A549 (cell line): ENCODE measurements around the gene TMEM88. TPM values are rescaled to one million over a fixed set of nuclear protein-coding genes. Genes with fewer than 3 reads are reported as not detected.

Source experiments
- ATAC-seq, 2 experiments: fragments of 200-7000 bp in 1 of 2; fragments of >200 bp in 1 of 2; cut with Nextera tagmentation in 1 of 2; cut with Tn5 transposase in 1 of 2; 3 replicates each; pipeline versions ENCODE4 v1.8.0 to v1.9.1; 2018 to 2020; ENCODE audit warnings: mild to moderate bottlenecking in 1 of 2, moderate library complexity in 1 of 2
- CTCF ChIA-PET: fragments of 300-600 bp; sonication (Branson Sonifier 250); formaldehyde crosslinking; extraction: SDS; loops from one replicate; lab custom pipeline; 2021; ENCODE audit warnings: antibody characterized with exemption, inconsistent platforms; lab: Yijun Ruan, JAX
- POLR2A ChIA-PET: fragments of 350-600 bp; formaldehyde crosslinking; extraction: SDS; loops from one replicate; lab custom pipeline; 2021; ENCODE audit warnings: antibody characterized with exemption, inconsistent platforms; lab: Yijun Ruan, JAX
- DNase-seq, 2 experiments: peaks; one replicate each; pipeline versions ENCODE4 v3.0.0 to v3.0.0-alpha.2; 2011 to 2016; ENCODE audit warnings: low read depth in 1 of 2, low spot score in 1 of 2
- FAIRE-seq: peaks from 2 replicates; lab custom pipeline; 2011; peaks lifted over from hg19 to GRCh38; lab: Jason Lieb, UNC
- H3K27ac ChIP-seq, 2 experiments: fragments of >200 bp; sonication (Bioruptor Twin); formaldehyde crosslinking; 3 replicates each; pipeline ENCODE4 v1.5.1; 2016 to 2017
- H3K4me1 ChIP-seq: fragments of >200 bp; sonication (Bioruptor Twin); formaldehyde crosslinking; 3 replicates; pipeline ENCODE4 v1.6.1; 2016
- H3K4me2 ChIP-seq: fragments of >200 bp; sonication (Bioruptor Twin); formaldehyde crosslinking; 3 replicates; pipeline ENCODE4 v1.6.1; 2016
- H3K4me3 ChIP-seq: fragments of >200 bp; sonication (Bioruptor Twin); formaldehyde crosslinking; 3 replicates; pipeline ENCODE4 v1.5.1; 2016
- H3K9me3 ChIP-seq: fragments of >200 bp; sonication (Bioruptor Twin); formaldehyde crosslinking; 3 replicates; pipeline ENCODE4 v1.6.1; 2016
- BHLHE40 ChIP-seq: IDR thresholded peaks from 2 replicates; pipeline ENCODE4 v1.6.1; 2012; ENCODE audit warnings: low read depth, low read length, inconsistent platforms
- CBX2 ChIP-seq: fragments of 200-600 bp; sonication (generic); IDR thresholded peaks from 2 replicates; pipeline ENCODE4 v1.6.1; 2016; ENCODE audit warnings: low read depth, mild to moderate bottlenecking, borderline replicate concordance
- CEBPB ChIP-seq, 2 experiments: fragments of >200 bp in 1 of 2; sonication (Bioruptor Twin) in 1 of 2; formaldehyde crosslinking in 1 of 2; IDR thresholded peaks; 2 replicates each; pipeline ENCODE4 v1.6.1; 2012 to 2016
- CHD2 ChIP-seq: fragments of 150-350 bp; IDR thresholded peaks from 2 replicates; pipeline ENCODE4 v1.6.1; 2014; ENCODE audit warnings: low read length; ENCODE audit not compliant: partially characterized antibody
- CHD4 ChIP-seq: fragments of 200-600 bp; sonication (generic); IDR thresholded peaks from 2 replicates; pipeline ENCODE4 v1.6.1; 2016; ENCODE audit warnings: antibody characterized with exemption, mild to moderate bottlenecking, borderline replicate concordance
- EHMT2 ChIP-seq: fragments of 200-600 bp; sonication (generic); IDR thresholded peaks from 2 replicates; pipeline ENCODE4 v1.6.1; 2016; ENCODE audit warnings: antibody characterized with exemption, low read depth, mild to moderate bottlenecking, moderate library complexity
- EP300 ChIP-seq, 2 experiments: fragments of >200 bp; sonication (Bioruptor Twin); formaldehyde crosslinking; IDR thresholded peaks; 2 replicates in 1 of 2; 3 replicates in 1 of 2; pipeline ENCODE4 v1.6.1; 2016 to 2017
- ESRRA ChIP-seq: fragments of 150-350 bp; IDR thresholded peaks from 2 replicates; pipeline ENCODE4 v1.6.1; 2014; ENCODE audit warnings: mild to moderate bottlenecking, low read length, borderline replicate concordance
- FOSB ChIP-seq: fragments of 250-450 bp; sonication (Bioruptor Pico); IDR thresholded peaks from 2 replicates; pipeline ENCODE4 v1.5.0; 2020; ENCODE audit warnings: mild to moderate bottlenecking, moderate library complexity
- FOSL2 ChIP-seq, 2 experiments: fragments of 450-650 bp in 1 of 2; fragments of >200 bp in 1 of 2; sonication (Bioruptor Twin) in 1 of 2; formaldehyde crosslinking; IDR thresholded peaks; 2 replicates each; pipeline versions ENCODE4 v1.5.0 to v1.6.1; 2016 to 2020; ENCODE audit warnings: mild to moderate bottlenecking in 1 of 2, moderate library complexity in 1 of 2
- FOXS1 ChIP-seq: fragments of 250-450 bp; sonication (Bioruptor Pico); IDR thresholded peaks from 2 replicates; pipeline ENCODE4 v1.5.0; 2020; ENCODE audit warnings: mild to moderate bottlenecking, moderate library complexity
- GATA3 ChIP-seq: IDR thresholded peaks from 2 replicates; pipeline ENCODE4 v1.6.1; 2012; ENCODE audit warnings: borderline replicate concordance
- HDAC2 ChIP-seq: fragments of 200-600 bp; sonication (generic); IDR thresholded peaks from 2 replicates; pipeline ENCODE4 v1.6.1; 2016
- HOXA7 ChIP-seq: fragments of 250-450 bp; sonication (Bioruptor Pico); IDR thresholded peaks from 2 replicates; pipeline ENCODE4 v1.5.0; 2020; ENCODE audit warnings: mild to moderate bottlenecking, moderate library complexity
- HOXB13 ChIP-seq: fragments of 250-450 bp; sonication (Bioruptor Pico); IDR thresholded peaks from 2 replicates; pipeline ENCODE4 v1.5.0; 2020; ENCODE audit warnings: low read depth, mild to moderate bottlenecking, moderate library complexity
- HOXB5 ChIP-seq: fragments of 250-450 bp; sonication (Bioruptor Pico); IDR thresholded peaks from 2 replicates; pipeline ENCODE4 v1.5.0; 2020; ENCODE audit warnings: mild to moderate bottlenecking, moderate library complexity
- JUNB ChIP-seq: fragments of >200 bp; sonication (Bioruptor Twin); formaldehyde crosslinking; IDR thresholded peaks from 2 replicates; pipeline ENCODE4 v1.6.1; 2016
- KDM1A ChIP-seq: fragments of 200-600 bp; sonication (generic); IDR thresholded peaks from 2 replicates; pipeline ENCODE4 v1.6.1; 2016; ENCODE audit warnings: low read depth, mild to moderate bottlenecking
- KDM5A ChIP-seq: fragments of 200-600 bp; sonication (generic); IDR thresholded peaks from 2 replicates; pipeline ENCODE4 v1.6.1; 2016; ENCODE audit warnings: antibody characterized with exemption, mild to moderate bottlenecking
- MAZ ChIP-seq: fragments of 150-350 bp; IDR thresholded peaks from 2 replicates; pipeline ENCODE4 v1.6.1; 2014; ENCODE audit warnings: antibody characterized with exemption, low read depth, low read length, borderline replicate concordance
- MYC ChIP-seq: IDR thresholded peaks from 2 replicates; pipeline ENCODE4 v1.6.1; 2012; ENCODE audit warnings: mild to moderate bottlenecking, inconsistent platforms, low read length, improper control_type of control experiment, borderline replicate concordance
- NFE2L2 ChIP-seq: fragments of 150-350 bp; conservative IDR thresholded peaks from 2 replicates; pipeline ENCODE4 v1.6.1; 2014; ENCODE audit warnings: low read length
- NPAS2 ChIP-seq: fragments of 250-450 bp; sonication (Bioruptor Pico); IDR thresholded peaks from 2 replicates; pipeline ENCODE4 v1.8.0; 2022; ENCODE audit warnings: mild to moderate bottlenecking, moderate library complexity, borderline replicate concordance
- NR3C1 ChIP-seq: fragments of >200 bp; sonication (Bioruptor Twin); formaldehyde crosslinking; IDR thresholded peaks from 3 replicates; pipeline ENCODE4 v1.6.1; 2017
- POLR2A ChIP-seq: IDR thresholded peaks from 2 replicates; pipeline ENCODE4 v1.6.1; 2012; ENCODE audit warnings: mild to moderate bottlenecking, low read length
- POLR2AphosphoS2 ChIP-seq: conservative IDR thresholded peaks from 2 replicates; pipeline ENCODE4 v1.6.1; 2012; ENCODE audit warnings: low read length, improper control_type of control experiment, inconsistent platforms
- RAD21 ChIP-seq, 2 experiments: fragments of >200 bp in 1 of 2; sonication (Bioruptor Twin) in 1 of 2; formaldehyde crosslinking in 1 of 2; IDR thresholded peaks in 1 of 2; conservative IDR thresholded peaks in 1 of 2; 2 replicates in 1 of 2; 3 replicates in 1 of 2; pipeline ENCODE4 v1.6.1; 2012 to 2018; ENCODE audit warnings: inconsistent platforms in 1 of 2
- RARB ChIP-seq: fragments of 250-450 bp; sonication (Bioruptor Pico); IDR thresholded peaks from 2 replicates; pipeline ENCODE4 v1.8.0; 2021; ENCODE audit warnings: mild to moderate bottlenecking, moderate library complexity
- RFX5 ChIP-seq: fragments of 450-650 bp; IDR thresholded peaks from 2 replicates; pipeline ENCODE4 v1.7.1; 2014; ENCODE audit warnings: antibody characterized with exemption, mild to moderate bottlenecking, moderate library complexity
- ZC3H11A ChIP-seq: fragments of 450-650 bp; IDR thresholded peaks from 2 replicates; pipeline ENCODE4 v1.6.1; 2014; ENCODE audit warnings: antibody characterized with exemption, mild to moderate bottlenecking
- ZFP36 ChIP-seq: fragments of 450-650 bp; IDR thresholded peaks from 2 replicates; pipeline ENCODE4 v1.6.1; 2014; ENCODE audit warnings: borderline replicate concordance; ENCODE audit not compliant: partially characterized antibody
- WGBS: methylation state at CpG from one replicate; pipeline ENCODE4 v1.1.6; 2017; ENCODE audit errors: missing lambda C conversion rate; 5-methylcytosine and 5-hydroxymethylcytosine counted together
- polyA plus RNA-seq, 4 experiments: library from polyadenylated mRNA; depleted of rRNA in 3 of 4; stranded (reverse); fragments of >200 nt; fragmentation: RNase III in 1 of 4; extraction: RNeasy Plus Mini Kit Qiagen cat#74134 plus additional on column Dnase treatment in 1 of 4; gene quantifications; 2 replicates in 3 of 4; 3 replicates in 1 of 4; pipeline ENCODE4 v1.2.3, GENCODE V29; 2011 to 2017
- TF ChIP-seq, protein P1 (sequence below): fragments of >200 bp; sonication (Bioruptor Twin); formaldehyde crosslinking; IDR thresholded peaks from 3 replicates; pipeline ENCODE4 v1.6.1; 2016
- TF ChIP-seq, protein P2 (sequence below): fragments of >200 bp; sonication (Bioruptor Twin); formaldehyde crosslinking; IDR thresholded peaks from 2 replicates; pipeline ENCODE4 v1.6.1; 2016
- TF ChIP-seq, protein P3 (sequence below): fragments of >200 bp; sonication (Bioruptor Twin); formaldehyde crosslinking; IDR thresholded peaks from 3 replicates; pipeline ENCODE4 v1.5.1; 2016
- TF ChIP-seq, protein P4 (sequence below): fragments of 150-350 bp; IDR thresholded peaks from 2 replicates; pipeline ENCODE4 v1.6.1; 2014; ENCODE audit warnings: low read depth, mild to moderate bottlenecking, low read length
- TF ChIP-seq, protein P5 (sequence below): fragments of 250-450 bp; sonication (Bioruptor Pico); IDR thresholded peaks from 2 replicates; pipeline ENCODE4 v1.5.0; 2020; ENCODE audit warnings: low read depth, mild to moderate bottlenecking, moderate library complexity

Gene TMEM88
- polyA plus RNA-seq, 2 of the 4 experiments (the other 2 are of a cell fraction): 0.17 to 0.48 TPM

DNA sequence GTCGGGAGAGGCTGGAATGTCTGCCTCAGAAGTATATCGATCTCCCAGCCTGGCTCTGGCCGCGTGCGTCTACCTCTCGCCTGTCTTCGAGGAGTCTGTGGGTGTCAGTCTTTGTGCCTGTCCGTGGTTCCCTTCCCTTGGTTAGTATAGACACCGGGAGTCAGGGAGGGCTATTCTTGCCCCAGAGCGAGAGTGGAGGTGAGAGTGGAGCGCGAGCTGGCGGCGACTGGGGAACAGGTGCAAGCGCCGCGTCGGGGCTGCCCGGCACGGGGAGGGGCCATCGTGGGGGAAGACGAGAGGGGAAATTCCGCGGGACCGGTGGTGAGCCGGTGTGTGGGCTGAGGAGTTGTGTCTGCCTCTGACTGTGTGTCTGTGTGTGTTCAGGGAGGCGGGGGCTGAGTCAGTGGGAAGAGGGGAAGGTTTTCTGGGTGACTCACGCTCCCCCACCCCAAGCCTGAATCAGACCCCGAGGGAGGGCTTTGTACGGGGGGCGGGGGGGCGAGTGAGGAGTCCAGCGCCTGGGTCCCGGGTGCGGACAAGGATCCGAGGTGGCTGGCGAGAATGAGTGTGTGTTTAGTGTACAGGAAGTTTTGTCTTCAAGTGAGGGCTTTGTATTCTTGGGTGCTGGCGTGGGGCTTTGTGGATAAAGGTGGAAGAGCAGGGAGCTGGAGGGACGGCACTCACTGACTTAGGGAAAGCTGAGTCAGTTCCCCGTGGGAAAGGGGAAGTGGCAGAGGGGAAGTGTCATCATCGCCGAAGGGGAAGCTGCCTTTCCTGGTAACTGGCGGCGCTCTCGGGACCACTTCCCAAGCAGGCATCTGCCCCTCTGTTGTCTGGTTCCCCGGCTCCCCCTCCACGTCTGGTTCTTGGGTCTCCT is 12.2 kb upstream of the TMEM88 start:
- H3K9me3 ChIP-seq: no peaks in the 10 kb centered on the region
- POLR2A ChIA-PET: interaction anchor here (0.6 to 5.7 kb wide), 9 partner anchors 8 to 156 kb away, joined by 3 to 65 read pairs (median 4); partner anchors contain the start of genes CYB5D1, KDM6B, NAA38 and TP53
- peak overlapping the region; percentile 91 for H3K4me2 ChIP-seq
- ATAC-seq (peak; percentile 15 to 31), DNase-seq (peak; percentile 78 to 90), FAIRE-seq (no peak)
- H3K27ac ChIP-seq: peak overlapping the region; percentile 96
- H3K4me3 ChIP-seq: peak overlapping the region; percentile 80
- 2% methylated on average over 32 of the region's 47 CpGs for WGBS
- CTCF ChIA-PET: interaction anchor here (0.7 to 25.1 kb wide), 11 partner anchors 1 to 215 kb away, joined by 3 to 677 read pairs (median 5); partner anchors contain the start of genes KDM6B, NAA38, TP53 and WRAP53
- H3K4me1 ChIP-seq: peaks cover 44% of the 10 kb centered on the region
- TF ChIP-seq NFE2L2 (no peak; the same call in 1 of the 2 replicates), POLR2A (no peak), NR3C1 (no peak), NPAS2 (no peak), HDAC2 (no peak), CHD4 (no peak), HOXB13 (no peak), RFX5 (no peak), FOXS1 (CRISPR knock-in tag) (no peak), FOSL2 (IDR thresholded peaks at IDR 0.05) (peak; percentile 47; the same call in 1 of the 2 replicates), FOSL2 (CRISPR knock-in tag; IDR thresholded peaks at IDR 0.05) (peak; percentile 95), FOSB (peak; percentile 92), ZFP36 (no peak), MAZ (peak; percentile 71; the same call in 1 of the 2 replicates), HOXA7 (CRISPR knock-in tag) (peak; percentile 88), HOXB5 (no peak), GATA3 (peak; percentile 40; the same call in 1 of the 2 replicates), KDM5A (no peak), CBX2 (no peak), BHLHE40 (no peak), CHD2 (peak; percentile 25), EHMT2 (no peak), POLR2AphosphoS2 (no peak; the same call in 1 of the 2 replicates), CEBPB (IDR thresholded peaks at IDR 0.05) (no peak), EP300 (IDR thresholded peaks at IDR 0.05) (no peak), ESRRA (no peak), ZC3H11A (no peak), JUNB (peak; percentile 52; the same call in 1 of the 2 replicates), KDM1A (no peak), RARB (CRISPR knock-in tag) (no peak), RAD21 (conservative IDR thresholded peaks at IDR 0.05 in 1 of 2, IDR thresholded peaks at IDR 0.05 in 1 of 2) (no peak), MYC (peak; percentile 8; the same call in 1 of the 2 replicates)
- TF ChIP-seq, protein P1, sequence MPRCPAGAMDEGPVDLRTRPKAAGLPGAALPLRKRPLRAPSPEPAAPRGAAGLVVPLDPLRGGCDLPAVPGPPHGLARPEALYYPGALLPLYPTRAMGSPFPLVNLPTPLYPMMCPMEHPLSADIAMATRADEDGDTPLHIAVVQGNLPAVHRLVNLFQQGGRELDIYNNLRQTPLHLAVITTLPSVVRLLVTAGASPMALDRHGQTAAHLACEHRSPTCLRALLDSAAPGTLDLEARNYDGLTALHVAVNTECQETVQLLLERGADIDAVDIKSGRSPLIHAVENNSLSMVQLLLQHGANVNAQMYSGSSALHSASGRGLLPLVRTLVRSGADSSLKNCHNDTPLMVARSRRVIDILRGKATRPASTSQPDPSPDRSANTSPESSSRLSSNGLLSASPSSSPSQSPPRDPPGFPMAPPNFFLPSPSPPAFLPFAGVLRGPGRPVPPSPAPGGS: no peak; the same call in 2 of the 3 replicates
- TF ChIP-seq, protein P2, sequence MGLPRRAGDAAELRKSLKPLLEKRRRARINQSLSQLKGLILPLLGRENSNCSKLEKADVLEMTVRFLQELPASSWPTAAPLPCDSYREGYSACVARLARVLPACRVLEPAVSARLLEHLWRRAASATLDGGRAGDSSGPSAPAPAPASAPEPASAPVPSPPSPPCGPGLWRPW: no peak
- TF ChIP-seq, protein P3, sequence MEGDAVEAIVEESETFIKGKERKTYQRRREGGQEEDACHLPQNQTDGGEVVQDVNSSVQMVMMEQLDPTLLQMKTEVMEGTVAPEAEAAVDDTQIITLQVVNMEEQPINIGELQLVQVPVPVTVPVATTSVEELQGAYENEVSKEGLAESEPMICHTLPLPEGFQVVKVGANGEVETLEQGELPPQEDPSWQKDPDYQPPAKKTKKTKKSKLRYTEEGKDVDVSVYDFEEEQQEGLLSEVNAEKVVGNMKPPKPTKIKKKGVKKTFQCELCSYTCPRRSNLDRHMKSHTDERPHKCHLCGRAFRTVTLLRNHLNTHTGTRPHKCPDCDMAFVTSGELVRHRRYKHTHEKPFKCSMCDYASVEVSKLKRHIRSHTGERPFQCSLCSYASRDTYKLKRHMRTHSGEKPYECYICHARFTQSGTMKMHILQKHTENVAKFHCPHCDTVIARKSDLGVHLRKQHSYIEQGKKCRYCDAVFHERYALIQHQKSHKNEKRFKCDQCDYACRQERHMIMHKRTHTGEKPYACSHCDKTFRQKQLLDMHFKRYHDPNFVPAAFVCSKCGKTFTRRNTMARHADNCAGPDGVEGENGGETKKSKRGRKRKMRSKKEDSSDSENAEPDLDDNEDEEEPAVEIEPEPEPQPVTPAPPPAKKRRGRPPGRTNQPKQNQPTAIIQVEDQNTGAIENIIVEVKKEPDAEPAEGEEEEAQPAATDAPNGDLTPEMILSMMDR: no peak
- TF ChIP-seq, protein P4, sequence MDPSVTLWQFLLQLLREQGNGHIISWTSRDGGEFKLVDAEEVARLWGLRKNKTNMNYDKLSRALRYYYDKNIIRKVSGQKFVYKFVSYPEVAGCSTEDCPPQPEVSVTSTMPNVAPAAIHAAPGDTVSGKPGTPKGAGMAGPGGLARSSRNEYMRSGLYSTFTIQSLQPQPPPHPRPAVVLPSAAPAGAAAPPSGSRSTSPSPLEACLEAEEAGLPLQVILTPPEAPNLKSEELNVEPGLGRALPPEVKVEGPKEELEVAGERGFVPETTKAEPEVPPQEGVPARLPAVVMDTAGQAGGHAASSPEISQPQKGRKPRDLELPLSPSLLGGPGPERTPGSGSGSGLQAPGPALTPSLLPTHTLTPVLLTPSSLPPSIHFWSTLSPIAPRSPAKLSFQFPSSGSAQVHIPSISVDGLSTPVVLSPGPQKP: no peak
- TF ChIP-seq, protein P5, sequence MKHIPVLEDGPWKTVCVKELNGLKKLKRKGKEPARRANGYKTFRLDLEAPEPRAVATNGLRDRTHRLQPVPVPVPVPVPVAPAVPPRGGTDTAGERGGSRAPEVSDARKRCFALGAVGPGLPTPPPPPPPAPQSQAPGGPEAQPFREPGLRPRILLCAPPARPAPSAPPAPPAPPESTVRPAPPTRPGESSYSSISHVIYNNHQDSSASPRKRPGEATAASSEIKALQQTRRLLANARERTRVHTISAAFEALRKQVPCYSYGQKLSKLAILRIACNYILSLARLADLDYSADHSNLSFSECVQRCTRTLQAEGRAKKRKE (CRISPR knock-in tag): no peak
